Measurements from ENCODE around the gene DLGAP3. TPM values are rescaled to one million over a fixed set of nuclear protein-coding genes. Genes with fewer than 3 reads are reported as not detected.
"Not testable (repeated sequence)": the region's sequence is repeated elsewhere in the genome, so short reads cannot be mapped to it uniquely, and the experiment has no call there.

Gene DLGAP3
- total RNA-seq, 3 donors from 2014 or later, result 0.35 to 0.60 (median 0.41) TPM

GRCh38 chr1:34975771-34976170 lies 46.3 kb upstream of the DLGAP3 start:
- TF ChIP-seq CTCF (IDR thresholded peaks at IDR 0.05), result no peak
- ATAC-seq, result peak; percentile 7
- DNase-seq, result peak in 1 of 3 donors; percentile 11
- no peaks in the 10 kb centered on the region for H3K9me3 ChIP-seq
- no peaks in the 10 kb centered on the region for H3K4me1 ChIP-seq (ENCODE audit: low read depth)
- intact Hi-C loops (cut with DNase I, micrococcal nuclease), result no loop called here
- no peak overlapping the region for H3K4me3 ChIP-seq
- no peaks in the 10 kb centered on the region for H3K36me3 ChIP-seq (ENCODE audit: low read depth)

GRCh38 chr1:34975338-34975737 lies 45.9 kb upstream of the DLGAP3 start:
- Histone ChIP-seq H3K36me3 (ENCODE audit: low read depth) (no peaks in the 10 kb centered on the region), H3K4me3 (no peak overlapping the region), H3K4me1 (ENCODE audit: low read depth) (no peaks in the 10 kb centered on the region), H3K9me3 (no peaks in the 10 kb centered on the region)
- no peak for DNase-seq
- intact Hi-C loops (cut with DNase I, micrococcal nuclease), result no loop called here
- no peak for ATAC-seq
- no peak for TF ChIP-seq CTCF (IDR thresholded peaks at IDR 0.05)

GRCh38 chr1:34974626-34975025 lies 45.2 kb upstream of the DLGAP3 start:
- intact Hi-C loops (cut with DNase I, micrococcal nuclease), result no loop called here
- no peak overlapping the region for H3K4me3 ChIP-seq
- no peaks in the 10 kb centered on the region for H3K36me3 ChIP-seq (ENCODE audit: low read depth)
- H3K9me3 ChIP-seq, result no peaks in the 10 kb centered on the region
- no peaks in the 10 kb centered on the region for H3K4me1 ChIP-seq (ENCODE audit: low read depth)
- no peak for DNase-seq
- no peak for TF ChIP-seq CTCF (IDR thresholded peaks at IDR 0.05)
- no peak for ATAC-seq

- Histone ChIP-seq H3K36me3 (ENCODE audit: low read depth) (no peaks in the 10 kb centered on the region), H3K4me3 (no peak overlapping the region), H3K9me3 (peaks cover 6% of the 10 kb centered on the region), H3K4me1 (ENCODE audit: low read depth) (no peaks in the 10 kb centered on the region)
- intact Hi-C loops (cut with DNase I, micrococcal nuclease), result no loop called here
- ATAC-seq (no peak), DNase-seq (no peak)
- no peak for TF ChIP-seq CTCF (IDR thresholded peaks at IDR 0.05)
Observed at GRCh38 chr1:34973326-34973725, 43.9 kb upstream of the DLGAP3 start.

- Histone ChIP-seq H3K4me1 (ENCODE audit: low read depth) (no peaks in the 10 kb centered on the region), H3K36me3 (ENCODE audit: low read depth) (no peaks in the 10 kb centered on the region), H3K9me3 (peaks cover 6% of the 10 kb centered on the region), H3K4me3 (no peak overlapping the region)
- ATAC-seq (no peak), DNase-seq (no peak)
- TF ChIP-seq CTCF (IDR thresholded peaks at IDR 0.05), result no peak
- intact Hi-C loops (cut with DNase I, micrococcal nuclease), result no loop called here
Observed at GRCh38 chr1:34970829-34971228, 41.4 kb upstream of the DLGAP3 start.

GRCh38 chr1:34970220-34970735 lies 40.8 kb upstream of the DLGAP3 start:
- intact Hi-C loops (cut with DNase I, micrococcal nuclease), result no loop called here
- peaks cover 6% of the 10 kb centered on the region for H3K9me3 ChIP-seq
- H3K4me3 ChIP-seq, result no peak overlapping the region
- H3K36me3 ChIP-seq (ENCODE audit: low read depth), result no peaks in the 10 kb centered on the region
- ATAC-seq (no peak), DNase-seq (no peak)
- no peak for TF ChIP-seq CTCF (IDR thresholded peaks at IDR 0.05)
- H3K4me1 ChIP-seq (ENCODE audit: low read depth), result no peaks in the 10 kb centered on the region

GRCh38 chr1:34968297-34968696 lies 38.8 kb upstream of the DLGAP3 start:
- H3K9me3 ChIP-seq; H3K4me3 ChIP-seq; H3K36me3 ChIP-seq (ENCODE audit: low read depth); DNase-seq; ATAC-seq; intact Hi-C loops (cut with DNase I, micrococcal nuclease); H3K4me1 ChIP-seq (ENCODE audit: low read depth): not testable (repeated sequence)

GRCh38 chr1:34967672-34968071 lies 38.2 kb upstream of the DLGAP3 start:
- intact Hi-C loops (cut with DNase I, micrococcal nuclease); H3K36me3 ChIP-seq (ENCODE audit: low read depth); H3K4me3 ChIP-seq; DNase-seq; ATAC-seq; H3K4me1 ChIP-seq (ENCODE audit: low read depth); H3K9me3 ChIP-seq: not testable (repeated sequence)
